Smooth muscle cell of the coronary artery (primary cell): Measurements from ENCODE around the gene WFS1. TPM values are rescaled to one million over a fixed set of nuclear protein-coding genes. Genes with fewer than 3 reads are reported as not detected.

Source experiments
- total RNA-seq: library from RNA; depleted of rRNA; stranded (reverse); fragments of >200 nt; gene quantifications from 2 replicates; pipeline ENCODE4 v1.2.3, GENCODE V29; 2014; ENCODE audit warnings: low replicate concordance

The WFS1 gene, protein sequence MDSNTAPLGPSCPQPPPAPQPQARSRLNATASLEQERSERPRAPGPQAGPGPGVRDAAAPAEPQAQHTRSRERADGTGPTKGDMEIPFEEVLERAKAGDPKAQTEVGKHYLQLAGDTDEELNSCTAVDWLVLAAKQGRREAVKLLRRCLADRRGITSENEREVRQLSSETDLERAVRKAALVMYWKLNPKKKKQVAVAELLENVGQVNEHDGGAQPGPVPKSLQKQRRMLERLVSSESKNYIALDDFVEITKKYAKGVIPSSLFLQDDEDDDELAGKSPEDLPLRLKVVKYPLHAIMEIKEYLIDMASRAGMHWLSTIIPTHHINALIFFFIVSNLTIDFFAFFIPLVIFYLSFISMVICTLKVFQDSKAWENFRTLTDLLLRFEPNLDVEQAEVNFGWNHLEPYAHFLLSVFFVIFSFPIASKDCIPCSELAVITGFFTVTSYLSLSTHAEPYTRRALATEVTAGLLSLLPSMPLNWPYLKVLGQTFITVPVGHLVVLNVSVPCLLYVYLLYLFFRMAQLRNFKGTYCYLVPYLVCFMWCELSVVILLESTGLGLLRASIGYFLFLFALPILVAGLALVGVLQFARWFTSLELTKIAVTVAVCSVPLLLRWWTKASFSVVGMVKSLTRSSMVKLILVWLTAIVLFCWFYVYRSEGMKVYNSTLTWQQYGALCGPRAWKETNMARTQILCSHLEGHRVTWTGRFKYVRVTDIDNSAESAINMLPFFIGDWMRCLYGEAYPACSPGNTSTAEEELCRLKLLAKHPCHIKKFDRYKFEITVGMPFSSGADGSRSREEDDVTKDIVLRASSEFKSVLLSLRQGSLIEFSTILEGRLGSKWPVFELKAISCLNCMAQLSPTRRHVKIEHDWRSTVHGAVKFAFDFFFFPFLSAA
- 10.7 and 22.7 TPM in 2 replicates for total RNA-seq

DNA sequence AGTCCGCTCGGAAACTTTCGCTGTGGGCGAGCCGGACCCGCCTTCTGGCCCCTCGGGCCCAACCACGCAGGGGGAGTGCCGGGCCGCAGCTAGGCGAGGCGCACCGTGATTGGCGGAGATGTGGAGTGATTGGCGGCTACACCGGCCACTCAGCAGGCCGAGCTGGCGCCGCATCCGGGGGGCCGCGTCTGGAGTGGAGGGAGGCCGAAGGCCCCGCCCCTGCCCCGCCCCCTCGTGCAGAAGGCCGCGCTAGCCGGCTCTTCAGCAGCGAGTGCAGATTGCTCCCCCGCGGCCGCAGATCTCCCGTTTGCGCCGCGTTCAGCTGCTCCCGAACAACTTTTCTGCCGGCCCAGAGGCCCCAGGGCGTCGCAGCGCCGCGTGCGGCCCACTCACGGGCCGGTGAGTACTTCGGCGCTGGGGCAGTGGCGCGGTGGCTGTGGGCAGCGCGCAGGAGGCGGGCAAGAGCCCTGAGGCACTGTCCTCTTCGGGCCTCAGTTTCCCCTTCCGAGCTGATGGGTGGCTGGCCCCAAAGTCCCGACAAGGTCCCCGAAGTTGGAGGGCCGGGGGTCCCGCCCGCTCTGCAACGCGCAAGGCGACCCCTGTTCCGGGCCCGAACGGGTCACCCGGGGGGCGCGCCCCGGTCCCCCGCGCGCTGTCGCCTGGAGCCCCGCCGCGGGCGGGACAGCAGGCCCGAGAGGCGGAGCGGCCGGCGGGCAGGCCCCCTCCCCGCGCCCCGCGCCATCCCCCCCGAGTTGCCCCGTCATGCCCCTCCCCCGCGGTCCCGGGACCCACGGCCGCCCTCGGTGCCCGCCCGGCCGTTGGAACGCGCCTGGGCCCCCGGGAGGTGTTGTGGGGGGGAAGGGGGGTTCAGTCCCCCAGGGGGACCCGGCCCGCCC lies at the start of gene WFS1:
Gene WFS1 (plus strand): TSS at position 235 of the 896 bp plus-strand sequence. CDS start 7,606 bp downstream, outside the sequence.

Other genes starting within 250 kb of the WFS1 start
- not detected in 2 replicates for gene JAKMIP1, start 69.3 kb upstream of the WFS1 start, total RNA-seq
- 0.08 TPM in 1 of 2 replicates, not detected in the other for gene PPP2R2C, start 202.8 kb downstream of the WFS1 start, total RNA-seq